Measurements from ENCODE around the gene ABCG5.
A peak's percentile ranks its signal among the peaks of the same experiment; 100 is the strongest.

The ABCG5 gene

GRCh38 chr2:43837033-43837432 lies 1.6 kb downstream of the ABCG5 start:
- DNase-seq (ENCODE audit: extremely low read depth, low read depth) = no peak
- no peak overlapping the region for H3K4me3 ChIP-seq (replicated peaks; ENCODE audit: low read depth, low read length)
- TF ChIP-seq CTCF (IDR thresholded peaks at IDR 0.05; ENCODE audit: low read depth, low read length, missing control alignments) = no peak

DNA sequence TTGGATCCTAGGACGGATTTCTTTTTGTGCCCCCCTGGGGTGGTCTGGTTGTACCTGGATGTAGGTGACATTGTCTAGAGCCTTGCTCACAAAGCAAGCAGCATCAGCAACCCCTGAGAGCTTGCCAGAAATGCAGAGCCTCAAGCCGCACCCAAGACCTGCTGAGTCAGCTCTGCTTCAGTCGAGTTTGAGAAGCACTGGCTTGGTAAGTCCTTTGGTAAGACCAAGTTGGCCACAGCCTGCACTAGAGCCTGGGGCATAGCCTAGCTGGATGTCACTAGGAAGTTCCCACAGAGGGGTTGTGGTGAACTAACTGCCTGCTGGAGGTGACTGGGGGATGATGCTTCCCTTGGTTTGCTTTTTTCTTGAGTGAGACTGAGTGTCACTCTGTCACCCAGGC lies 6.2 kb downstream of the ABCG5 start:
- no peak for DNase-seq (ENCODE audit: extremely low read depth, low read depth)
- no peak overlapping the region for H3K4me3 ChIP-seq (replicated peaks; ENCODE audit: low read depth, low read length)
- no peak for TF ChIP-seq CTCF (IDR thresholded peaks at IDR 0.05; ENCODE audit: low read depth, low read length, missing control alignments)

- no peak for TF ChIP-seq CTCF (IDR thresholded peaks at IDR 0.05; ENCODE audit: low read depth, low read length, missing control alignments)
- H3K4me3 ChIP-seq (replicated peaks; ENCODE audit: low read depth, low read length) = peak overlapping the region; percentile 9; the same call in 1 of the 2 replicates
- DNase-seq (ENCODE audit: extremely low read depth, low read depth) = no peak
Observed at GRCh38 chr2:43831543-43832294, 6.9 kb downstream of the ABCG5 start.

DNA sequence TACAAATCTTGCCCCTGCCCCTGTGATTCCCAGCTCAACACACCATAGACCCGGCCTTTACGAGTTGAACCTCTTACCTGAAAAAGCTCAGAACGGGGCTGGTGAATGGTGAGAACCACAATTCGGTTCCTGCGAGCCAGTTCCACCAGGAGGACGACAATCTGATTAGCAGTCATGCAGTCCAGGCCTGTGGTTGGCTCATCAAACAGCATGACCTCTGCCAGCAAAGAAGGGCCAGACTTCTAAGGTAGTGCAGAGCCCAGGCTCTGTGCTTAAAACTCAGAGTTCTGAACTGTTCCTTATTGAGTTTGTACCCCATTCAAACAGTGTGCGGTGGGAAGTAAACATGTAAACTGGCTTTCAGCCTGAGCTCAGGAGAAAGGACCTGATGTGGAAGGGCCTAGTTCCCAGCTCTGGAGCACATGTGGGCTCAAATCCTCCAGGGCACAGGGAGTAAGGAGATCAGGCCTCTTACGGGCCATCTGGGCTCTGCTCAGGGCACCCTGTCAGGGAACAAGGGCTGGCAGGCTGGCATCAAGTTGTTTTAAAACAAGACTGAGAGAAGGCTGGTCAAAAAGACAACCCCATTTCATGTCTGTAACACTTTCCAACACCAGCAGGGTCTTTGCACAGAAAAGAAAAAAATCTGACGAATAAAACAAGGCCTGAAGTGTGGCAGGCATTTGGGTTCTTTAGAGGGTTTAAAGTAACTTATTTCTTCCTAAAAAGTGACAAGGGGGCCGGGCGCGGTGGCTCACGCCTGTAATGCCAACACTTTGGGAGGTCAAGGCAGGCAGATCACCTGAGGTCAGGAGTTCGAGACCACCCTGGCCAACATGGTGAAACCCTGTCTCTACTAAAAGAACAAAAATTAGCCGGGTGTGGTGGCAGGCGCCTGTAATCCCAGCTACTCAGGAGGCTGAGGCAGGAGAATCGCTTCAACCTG lies 12.1 kb downstream of the ABCG5 start:
- no peak for TF ChIP-seq CTCF (IDR thresholded peaks at IDR 0.05; ENCODE audit: low read depth, low read length, missing control alignments)
- no peak for DNase-seq (ENCODE audit: extremely low read depth, low read depth)
- no peak overlapping the region for H3K4me3 ChIP-seq (replicated peaks; ENCODE audit: low read depth, low read length)

DNA sequence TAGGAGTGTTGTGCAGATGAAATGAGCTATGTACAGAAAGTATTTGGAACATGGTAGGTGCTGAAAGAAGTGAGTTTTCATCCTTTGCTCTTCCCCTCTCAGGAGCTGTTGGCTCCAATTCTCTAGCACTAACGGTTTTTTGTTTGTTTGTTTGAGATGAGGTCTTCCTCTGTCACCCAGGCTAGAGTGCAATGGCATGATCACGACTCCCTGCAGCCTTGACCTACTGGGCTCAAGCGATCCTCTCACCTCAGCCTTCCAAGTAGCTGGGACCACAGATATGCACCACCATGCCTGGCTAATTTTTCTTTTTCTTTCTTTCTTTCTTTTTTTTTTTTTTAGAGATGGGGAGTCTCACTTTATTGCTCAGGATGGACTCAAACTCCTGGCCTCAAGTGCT lies 12.8 kb downstream of the ABCG5 start:
- DNase-seq (ENCODE audit: extremely low read depth, low read depth) = no peak
- no peak for TF ChIP-seq CTCF (IDR thresholded peaks at IDR 0.05; ENCODE audit: low read depth, low read length, missing control alignments)
- H3K4me3 ChIP-seq (replicated peaks; ENCODE audit: low read depth, low read length) = no peak overlapping the region

- DNase-seq (ENCODE audit: extremely low read depth, low read depth) = no peak
- no peak overlapping the region for H3K4me3 ChIP-seq (replicated peaks; ENCODE audit: low read depth, low read length)
- no peak for TF ChIP-seq CTCF (IDR thresholded peaks at IDR 0.05; ENCODE audit: low read depth, low read length, missing control alignments)
Observed at GRCh38 chr2:43824951-43825493, 13.6 kb downstream of the ABCG5 start.
